Prostate gland (tissue), 2 donors: ENCODE results near the gene FSTL5. TPM values are rescaled to one million over a fixed set of nuclear protein-coding genes. Genes with fewer than 3 reads are reported as not detected.
"Not testable (repeated sequence)": the region's sequence is repeated elsewhere in the genome, so short reads cannot be mapped to it uniquely, and the experiment has no call there.

Source experiments
- DNase-seq: peaks from one replicate; pipeline ENCODE4 v3.0.0-alpha.2; 2019; ENCODE audit warnings: low spot score
- H3K27ac ChIP-seq, 2 donors: fragments of 200-600 bp; sonication (generic); 2 replicates each; pipeline ENCODE4 v1.5.1; 2017 to 2019
- H3K27me3 ChIP-seq: fragments of 200-600 bp; sonication (generic); replicated peaks from 2 replicates; pipeline ENCODE4 v1.5.1; 2019; ENCODE audit not compliant: insufficient read depth
- H3K36me3 ChIP-seq, 2 donors: fragments of 200-600 bp; sonication (generic); 1 replicate in 1 of 2; 2 replicates in 1 of 2; pipeline versions ENCODE4 v1.5.1 to v1.8.1; 2017 to 2019
- H3K4me1 ChIP-seq: fragments of 200-600 bp; sonication (generic); replicated peaks from 2 replicates; pipeline ENCODE4 v1.5.1; 2019
- H3K4me3 ChIP-seq, 2 donors: fragments of 200-600 bp; sonication (generic); 2 replicates each; pipeline ENCODE4 v1.5.1; 2017 to 2019
- H3K9me3 ChIP-seq: fragments of 200-600 bp; sonication (generic); 2 replicates; pipeline ENCODE4 v1.5.1; 2017
- POLR2A ChIP-seq: fragments of 450-650 bp; IDR thresholded peaks from one replicate; pipeline ENCODE4 v1.6.1; 2016; ENCODE audit warnings: antibody characterized with exemption, mild to moderate bottlenecking
- POLR2AphosphoS5 ChIP-seq: sonication (generic); formaldehyde crosslinking; IDR thresholded peaks from one replicate; pipeline ENCODE4 v1.6.1; 2017; ENCODE audit warnings: antibody characterized with exemption
- WGBS: methylation state at CpG from one replicate; pipeline ENCODE4 v1.1.5; 2018; 5-methylcytosine and 5-hydroxymethylcytosine counted together
- intact Hi-C: fragments of 100-400 bp; cut with DNase I; formaldehyde crosslinking; loops from one replicate; pipeline ENCODE4 v1.14.2; 2022
- total RNA-seq, 2 donors: library from RNA; depleted of rRNA; stranded (reverse); fragments of >200 nt; gene quantifications; one replicate each; pipeline ENCODE4 v1.1.0, GENCODE V29; 2016
- TF ChIP-seq, protein P1 (sequence below), 4 experiments: fragments of 200-600 bp in 2 of 4; fragments of 450-650 bp in 2 of 4; sonication (generic) in 2 of 4; IDR thresholded peaks; 1 replicate in 3 of 4; 2 replicates in 1 of 4; pipeline ENCODE4 v1.5.1; 2016 to 2019; ENCODE audit warnings: antibody characterized with exemption in 4 of 4, mild to moderate bottlenecking in 2 of 4, moderate library complexity in 2 of 4

The FSTL5 gene
- total RNA-seq, 2 donors from 2014 or later, result 0.45 TPM; not detected in 1

- H3K9me3 ChIP-seq, result no peaks in the 10 kb centered on the region
- H3K4me1 ChIP-seq, result no peaks in the 10 kb centered on the region
- H3K4me3 ChIP-seq, result no peak overlapping the region
- no peaks in the 10 kb centered on the region for H3K36me3 ChIP-seq
- intact Hi-C loops, result no loop called here
- no peaks in the 10 kb centered on the region for H3K27me3 ChIP-seq
- no peak overlapping the region for H3K27ac ChIP-seq
- WGBS, result 60% methylated on average over 5 of the region's 5 CpGs
- DNase-seq, result no peak
- no peak for TF ChIP-seq POLR2AphosphoS5
- TF ChIP-seq, protein P1, sequence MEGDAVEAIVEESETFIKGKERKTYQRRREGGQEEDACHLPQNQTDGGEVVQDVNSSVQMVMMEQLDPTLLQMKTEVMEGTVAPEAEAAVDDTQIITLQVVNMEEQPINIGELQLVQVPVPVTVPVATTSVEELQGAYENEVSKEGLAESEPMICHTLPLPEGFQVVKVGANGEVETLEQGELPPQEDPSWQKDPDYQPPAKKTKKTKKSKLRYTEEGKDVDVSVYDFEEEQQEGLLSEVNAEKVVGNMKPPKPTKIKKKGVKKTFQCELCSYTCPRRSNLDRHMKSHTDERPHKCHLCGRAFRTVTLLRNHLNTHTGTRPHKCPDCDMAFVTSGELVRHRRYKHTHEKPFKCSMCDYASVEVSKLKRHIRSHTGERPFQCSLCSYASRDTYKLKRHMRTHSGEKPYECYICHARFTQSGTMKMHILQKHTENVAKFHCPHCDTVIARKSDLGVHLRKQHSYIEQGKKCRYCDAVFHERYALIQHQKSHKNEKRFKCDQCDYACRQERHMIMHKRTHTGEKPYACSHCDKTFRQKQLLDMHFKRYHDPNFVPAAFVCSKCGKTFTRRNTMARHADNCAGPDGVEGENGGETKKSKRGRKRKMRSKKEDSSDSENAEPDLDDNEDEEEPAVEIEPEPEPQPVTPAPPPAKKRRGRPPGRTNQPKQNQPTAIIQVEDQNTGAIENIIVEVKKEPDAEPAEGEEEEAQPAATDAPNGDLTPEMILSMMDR (IDR thresholded peaks at IDR 0.05), result no peak
- TF ChIP-seq POLR2A, result no peak
These were observed 59.2 kb downstream of the FSTL5 start for GRCh38 chr4:162104459-162105124.

DNA sequence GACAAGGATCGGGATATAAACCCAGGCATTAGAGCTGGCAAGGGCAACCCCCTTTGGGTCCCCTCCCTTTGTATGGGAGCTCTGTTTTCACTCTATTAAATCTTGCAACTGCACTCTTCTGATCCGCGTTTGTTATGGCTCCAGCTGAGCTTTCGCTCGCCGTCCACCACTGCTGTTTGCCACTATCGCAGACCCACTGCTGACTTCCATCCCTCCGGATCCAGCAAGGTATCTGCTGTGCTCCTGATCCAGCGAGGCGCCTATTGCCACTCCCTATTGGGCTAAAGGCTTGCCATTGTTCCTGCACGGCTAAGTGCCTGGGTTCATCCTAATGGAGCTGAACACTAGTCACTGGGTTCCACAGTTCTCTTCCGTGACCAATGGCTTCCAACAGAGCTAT lies 59.9 kb downstream of the FSTL5 start:
- H3K27ac ChIP-seq, H3K4me1 ChIP-seq, H3K9me3 ChIP-seq, H3K36me3 ChIP-seq, DNase-seq, H3K4me3 ChIP-seq, H3K27me3 ChIP-seq, intact Hi-C loops: not testable (repeated sequence)
- 96% methylated on average over 12 of the region's 12 CpGs for WGBS

- no peak for DNase-seq
- H3K27me3 ChIP-seq, result no peaks in the 10 kb centered on the region
- WGBS, result 71% methylated on average over 1 of the region's 1 CpG
- H3K4me3 ChIP-seq, result no peak overlapping the region
- intact Hi-C loops, result no loop called here
- H3K27ac ChIP-seq, result no peak overlapping the region
- TF ChIP-seq, protein P1 (IDR thresholded peaks at IDR 0.05), result no peak
- TF ChIP-seq POLR2AphosphoS5 (no peak), POLR2A (no peak)
- H3K4me1 ChIP-seq, result no peaks in the 10 kb centered on the region
- H3K9me3 ChIP-seq, result no peaks in the 10 kb centered on the region
- no peaks in the 10 kb centered on the region for H3K36me3 ChIP-seq
These were observed 61.1 kb downstream of the FSTL5 start for GRCh38 chr4:162102713-162103112.

DNA sequence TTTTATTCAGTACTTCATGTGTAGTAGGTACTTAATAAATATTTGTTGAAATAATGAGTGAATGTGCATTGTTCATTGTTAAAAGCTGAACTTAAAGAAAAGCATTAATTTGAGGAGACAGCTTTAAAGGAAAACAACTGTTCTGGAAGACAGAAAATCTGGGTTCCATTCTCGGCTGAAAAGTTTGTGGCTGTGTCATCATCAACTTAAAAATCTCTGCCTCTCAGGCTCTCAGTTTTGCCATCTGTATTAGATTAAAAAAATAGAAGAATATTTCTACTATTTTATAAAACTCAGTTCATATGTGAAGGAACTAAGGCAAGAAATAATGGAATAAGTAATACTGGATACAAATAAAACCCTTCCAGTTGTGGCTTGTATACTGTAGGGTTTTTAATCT lies 62.5 kb downstream of the FSTL5 start:
- no peaks in the 10 kb centered on the region for H3K4me1 ChIP-seq
- H3K27ac ChIP-seq, result no peak overlapping the region
- H3K9me3 ChIP-seq, result no peaks in the 10 kb centered on the region
- no peak overlapping the region for H3K4me3 ChIP-seq
- 31% methylated on average over 1 of the region's 1 CpG for WGBS
- no peak for DNase-seq
- TF ChIP-seq, protein P1 (IDR thresholded peaks at IDR 0.05), result no peak
- TF ChIP-seq POLR2AphosphoS5, result no peak
- no peak for TF ChIP-seq POLR2A
- H3K27me3 ChIP-seq, result no peaks in the 10 kb centered on the region
- H3K36me3 ChIP-seq, result no peaks in the 10 kb centered on the region
- intact Hi-C loops, result no loop called here

DNA sequence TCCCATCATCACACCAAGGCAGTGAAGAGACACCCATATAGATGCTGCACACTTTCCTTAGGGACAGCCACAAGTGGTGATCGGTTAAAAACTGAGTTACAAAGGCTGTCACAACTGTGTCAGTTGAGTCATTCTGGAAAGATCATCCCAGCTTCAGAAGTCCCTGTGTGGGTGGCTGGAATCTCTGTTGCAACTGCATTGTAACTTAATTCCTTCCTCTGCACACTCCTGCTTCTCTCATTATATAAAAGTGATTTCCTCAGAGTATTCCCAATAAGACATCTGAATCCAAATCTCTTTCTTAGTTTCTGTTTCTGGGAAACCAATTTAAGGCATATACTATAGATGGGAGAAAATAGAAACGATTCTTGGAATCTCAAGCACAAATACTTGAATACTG lies 88.1 kb downstream of the FSTL5 start:
- 87% methylated on average over 2 of the region's 2 CpGs for WGBS
- no peaks in the 10 kb centered on the region for H3K9me3 ChIP-seq
- H3K36me3 ChIP-seq, result no peaks in the 10 kb centered on the region
- no peaks in the 10 kb centered on the region for H3K27me3 ChIP-seq
- H3K4me1 ChIP-seq, result no peaks in the 10 kb centered on the region
- no peak for DNase-seq
- no peak for TF ChIP-seq POLR2AphosphoS5
- TF ChIP-seq, protein P1 (IDR thresholded peaks at IDR 0.05), result no peak
- TF ChIP-seq POLR2A, result no peak
- no peak overlapping the region for H3K4me3 ChIP-seq
- H3K27ac ChIP-seq, result no peak overlapping the region
- intact Hi-C loops, result no loop called here
